Activated CD4-positive, CD25-positive, alpha-beta regulatory T cell treated with anti-CD3 and anti-CD28 coated beads, Interleukin-2, amount 50 U/mL, for 24 hours (primary cell): Measurements from ENCODE around the gene SLC13A3.
A peak's percentile ranks its signal among the peaks of the same experiment; 100 is the strongest.

Experiments
- ATAC-seq, 2 donors: fragments of 150-1000 bp; cut with Tn5 transposase; one replicate each; pipeline ENCODE4 v1.10.0; 2021; ENCODE audit warnings: mild to moderate bottlenecking in 1 of 2, moderate library complexity in 1 of 2

SLC13A3 gene

GRCh38 chr20:46651091-46651962 is at the start of gene SLC13A3:
Gene SLC13A3 (minus strand): TSS chr20:46651459. CDS start chr20:46651421, 38 bp downstream.
- ATAC-seq = no peak

- ATAC-seq = no peak
Observed at GRCh38 chr20:46701057-46701456, 49.8 kb upstream of the SLC13A3 start.

GRCh38 chr20:46700481-46700880 is 49.2 kb upstream of the SLC13A3 start:
- ATAC-seq = no peak

- no peak for ATAC-seq
Observed at GRCh38 chr20:46699651-46700359, 48.5 kb upstream of the SLC13A3 start.

GRCh38 chr20:46698788-46699187 is 47.5 kb upstream of the SLC13A3 start:
- no peak for ATAC-seq

- ATAC-seq = no peak
Observed at GRCh38 chr20:46696791-46697279, 45.6 kb upstream of the SLC13A3 start.

GRCh38 chr20:46695892-46696291 is 44.6 kb upstream of the SLC13A3 start:
- no peak for ATAC-seq

- ATAC-seq = no peak
Observed at GRCh38 chr20:46694484-46694883, 43.2 kb upstream of the SLC13A3 start.

GRCh38 chr20:46691196-46691595 is 39.9 kb upstream of the SLC13A3 start:
- no peak for ATAC-seq

GRCh38 chr20:46690219-46691106 is 39.2 kb upstream of the SLC13A3 start:
- ATAC-seq = no peak

- ATAC-seq = no peak
Observed at GRCh38 chr20:46689754-46690085, 38.5 kb upstream of the SLC13A3 start.

- peak; percentile 94 for ATAC-seq
Observed at GRCh38 chr20:46689082-46689753, 38.0 kb upstream of the SLC13A3 start, which contains the start of gene TP53RK. Gene TP53RK (minus strand): TSS chr20:46689444. CDS start chr20:46689414, 30 bp downstream.

- ATAC-seq = no peak
Observed at GRCh38 chr20:46688151-46689081, 37.2 kb upstream of the SLC13A3 start.

GRCh38 chr20:46683939-46684750 is 32.9 kb upstream of the SLC13A3 start:
- ATAC-seq = no peak

GRCh38 chr20:46683668-46683938 is 32.3 kb upstream of the SLC13A3 start:
- ATAC-seq = no peak

- no peak for ATAC-seq
Observed at GRCh38 chr20:46683011-46683667, 31.9 kb upstream of the SLC13A3 start.

- ATAC-seq = no peak
Observed at GRCh38 chr20:46682063-46682821, 31.0 kb upstream of the SLC13A3 start.

GRCh38 chr20:46681032-46681854 is 30.0 kb upstream of the SLC13A3 start:
- ATAC-seq = no peak
